ENCODE data around the gene SNRNP35. TPM values are rescaled to one million over a fixed set of nuclear protein-coding genes. Genes with fewer than 3 reads are reported as not detected.
"Not testable (repeated sequence)": the region's sequence is repeated elsewhere in the genome, so short reads cannot be mapped to it uniquely, and the experiment has no call there.

The SNRNP35 gene
- 10 to 100 TPM; 26.1 to 65.4 TPM for polyA plus RNA-seq

DNA sequence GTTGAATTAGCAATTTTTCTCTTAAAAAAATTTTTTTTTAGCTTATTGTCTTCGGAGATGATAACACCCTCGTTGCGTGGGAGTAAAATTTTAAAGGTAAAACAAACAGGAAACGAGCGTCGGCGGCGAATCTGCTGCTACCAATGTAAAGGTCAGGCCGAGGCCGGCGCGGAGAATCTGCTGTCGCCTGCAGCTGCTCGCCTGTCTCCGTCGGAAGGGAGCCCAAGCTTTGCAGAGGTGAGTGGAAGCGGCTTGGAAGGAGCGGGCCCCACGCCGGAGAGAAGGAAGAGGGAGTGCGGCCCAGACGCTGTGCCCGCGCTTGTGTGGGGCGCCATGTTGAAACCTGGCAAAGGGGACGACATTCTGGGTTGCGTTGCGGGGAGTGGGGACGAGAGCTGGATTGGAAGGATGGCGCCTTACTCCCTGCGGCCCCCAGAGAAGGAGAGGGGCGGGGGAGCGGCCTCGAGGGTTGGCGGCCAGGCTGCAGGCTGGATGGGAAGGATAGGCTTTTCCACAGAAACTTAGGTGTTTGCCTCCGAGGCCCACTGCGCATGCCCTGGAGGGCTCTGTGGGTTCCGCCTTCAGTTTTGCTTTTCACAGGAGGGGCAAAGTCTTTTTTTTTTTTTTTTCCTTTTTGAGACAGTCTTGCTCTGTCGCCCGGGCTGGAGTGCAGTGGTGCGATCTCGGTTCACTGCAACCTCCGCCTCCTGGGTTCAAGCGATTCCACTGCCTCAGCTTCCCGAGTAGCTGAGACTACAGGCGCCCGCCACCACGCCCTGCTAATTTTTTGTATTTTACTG lies at the start of gene SNRNP35:
TSS of gene SNRNP35 (plus strand) at position 160 of the 800 bp plus-strand sequence. CDS start 7,402 bp downstream, outside the sequence.
- Histone ChIP-seq H3K27me3 (ENCODE audit: control insufficient read depth in 1 of 2, insufficient read depth in 2 of 2, low read length in 2 of 2) (no peaks in the 10 kb centered on the region), H3K4me3 (ENCODE audit: low read depth in 1 of 2, low read length in 2 of 2) (peak within 1 kb of the TSS; percentile 91 to 96)
- WGBS, 2 donors = 0 to 1% methylated on average over 44 to 48 of the region's 48 CpGs

DNA sequence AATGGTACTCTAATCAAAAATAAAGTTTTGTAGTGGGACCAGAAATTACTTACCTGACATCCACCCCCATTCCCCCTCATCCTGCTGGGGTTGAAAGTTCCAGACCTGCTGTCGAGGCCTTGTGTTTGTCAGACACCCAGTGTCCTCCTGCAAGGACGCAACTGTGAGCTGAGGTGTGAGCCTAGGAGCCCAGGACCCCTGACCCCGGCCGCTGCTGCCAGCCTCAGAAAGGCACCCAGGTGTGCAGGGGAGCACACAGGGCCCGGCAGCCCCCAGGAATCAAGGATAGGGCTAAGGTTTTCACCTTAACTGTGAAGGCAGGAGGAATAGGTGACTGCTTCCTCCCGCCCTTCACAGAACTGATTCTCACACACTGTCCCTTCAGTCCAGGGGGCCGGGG lies 49.3 kb upstream of the SNRNP35 start:
- H3K4me1 ChIP-seq (ENCODE audit: control insufficient read depth in 2 of 2, insufficient read depth in 2 of 2, low read length in 1 of 2); H3K27me3 ChIP-seq (ENCODE audit: control insufficient read depth in 1 of 2, insufficient read depth in 2 of 2, low read length in 2 of 2); H3K9me3 ChIP-seq (ENCODE audit: control insufficient read depth in 2 of 2, insufficient read depth in 1 of 2, low read depth in 1 of 2, low read length in 1 of 2); H3K27ac ChIP-seq (ENCODE audit: low read depth in 2 of 2, low read length in 1 of 2); H3K4me3 ChIP-seq (ENCODE audit: low read depth in 1 of 2, low read length in 2 of 2): not testable (repeated sequence)
- H3K36me3 ChIP-seq (ENCODE audit: control insufficient read depth in 2 of 2, insufficient read depth in 2 of 2, low read length in 1 of 2) = peaks cover 7 to 25% of the 10 kb centered on the region in 2 donors
- WGBS, 2 donors = 94 to 97% methylated on average over 7 of the region's 7 CpGs

More for the DNA sequence above, at the start of gene SNRNP35:
- peak within 1 kb of the TSS; percentile 99 to 100 for H3K27ac ChIP-seq (ENCODE audit: low read depth in 2 of 2, low read length in 1 of 2)
- H3K4me1 ChIP-seq (ENCODE audit: control insufficient read depth in 2 of 2, insufficient read depth in 2 of 2, low read length in 1 of 2) = no peaks in the 10 kb centered on the region
- no peaks in the 10 kb centered on the region for H3K36me3 ChIP-seq (ENCODE audit: control insufficient read depth in 2 of 2, insufficient read depth in 2 of 2, low read length in 1 of 2)
- no peaks in the 10 kb centered on the region for H3K9me3 ChIP-seq (ENCODE audit: control insufficient read depth in 2 of 2, insufficient read depth in 1 of 2, low read depth in 1 of 2, low read length in 1 of 2)

DNA sequence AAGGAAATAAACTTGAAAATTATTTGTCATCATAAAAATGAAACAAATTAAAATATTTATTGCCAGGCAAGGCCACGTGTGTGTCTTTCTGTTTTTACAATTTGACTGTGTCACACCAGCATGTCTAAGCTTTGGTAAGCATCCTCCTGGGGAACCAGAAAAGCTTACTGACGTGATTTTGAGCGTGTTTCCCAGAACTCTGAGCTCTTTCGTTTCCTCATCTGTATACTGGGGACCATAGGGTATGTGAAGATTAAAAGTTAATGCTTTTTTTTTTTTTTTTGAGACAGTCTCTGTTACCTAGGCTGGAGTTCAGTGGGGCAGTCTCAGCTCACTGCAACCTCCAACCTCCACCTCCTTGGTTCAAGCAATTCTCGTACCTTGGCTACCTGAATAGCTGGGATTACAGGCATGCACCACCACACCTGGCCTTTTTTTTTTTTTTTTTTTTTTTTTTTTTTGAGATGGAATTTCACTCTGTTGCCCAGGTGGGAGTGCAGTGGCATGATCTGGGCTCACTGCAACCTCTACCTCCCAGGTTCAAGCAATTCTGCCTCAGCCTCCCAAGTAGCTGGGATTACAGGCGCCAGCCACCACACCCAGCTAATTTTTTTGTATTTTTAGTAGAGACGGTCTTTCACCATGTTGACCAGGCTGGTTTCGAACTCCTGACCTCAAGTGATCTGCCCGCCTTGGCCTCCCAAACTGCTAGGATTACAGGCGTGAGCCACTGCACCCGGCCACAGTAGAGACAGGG lies 48.5 kb upstream of the SNRNP35 start:
- peaks cover 2 to 21% of the 10 kb centered on the region in 2 donors for H3K36me3 ChIP-seq (ENCODE audit: control insufficient read depth in 2 of 2, insufficient read depth in 2 of 2, low read length in 1 of 2)
- H3K4me1 ChIP-seq (ENCODE audit: control insufficient read depth in 2 of 2, insufficient read depth in 2 of 2, low read length in 1 of 2); H3K9me3 ChIP-seq (ENCODE audit: control insufficient read depth in 2 of 2, insufficient read depth in 1 of 2, low read depth in 1 of 2, low read length in 1 of 2); H3K27me3 ChIP-seq (ENCODE audit: control insufficient read depth in 1 of 2, insufficient read depth in 2 of 2, low read length in 2 of 2); H3K4me3 ChIP-seq (ENCODE audit: low read depth in 1 of 2, low read length in 2 of 2); H3K27ac ChIP-seq (ENCODE audit: low read depth in 2 of 2, low read length in 1 of 2): not testable (repeated sequence)
- WGBS, 2 donors = 85 to 87% methylated on average over 11 of the region's 11 CpGs

DNA sequence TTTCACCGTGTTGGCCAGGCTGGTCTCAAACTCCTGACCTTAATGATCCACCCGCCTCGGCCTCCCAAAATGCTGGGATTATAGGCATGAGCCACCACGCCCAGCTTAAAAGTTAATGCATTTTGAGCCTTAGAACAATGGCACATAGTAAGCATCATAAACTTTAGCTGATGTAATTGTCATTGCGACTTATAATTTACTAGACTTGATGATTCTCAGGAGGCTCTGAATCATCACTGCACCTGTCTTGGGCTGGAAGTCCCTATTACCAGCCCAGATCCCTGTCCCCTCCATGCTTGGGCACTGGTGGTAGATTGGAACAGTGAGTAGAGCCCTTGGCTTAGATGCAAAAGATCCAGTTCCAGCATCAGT lies 47.9 kb upstream of the SNRNP35 start:
- Histone ChIP-seq H3K27ac (ENCODE audit: low read depth in 2 of 2, low read length in 1 of 2) (peak overlapping the region in 1 of 2 donors; percentile 7), H3K4me1 (ENCODE audit: control insufficient read depth in 2 of 2, insufficient read depth in 2 of 2, low read length in 1 of 2) (no peaks in the 10 kb centered on the region), H3K4me3 (ENCODE audit: low read depth in 1 of 2, low read length in 2 of 2) (no peak overlapping the region), H3K36me3 (ENCODE audit: control insufficient read depth in 2 of 2, insufficient read depth in 2 of 2, low read length in 1 of 2) (peaks cover 0 to 18% of the 10 kb centered on the region in 2 donors), H3K9me3 (ENCODE audit: control insufficient read depth in 2 of 2, insufficient read depth in 1 of 2, low read depth in 1 of 2, low read length in 1 of 2) (no peaks in the 10 kb centered on the region), H3K27me3 (ENCODE audit: control insufficient read depth in 1 of 2, insufficient read depth in 2 of 2, low read length in 2 of 2) (no peaks in the 10 kb centered on the region)
- WGBS, 2 donors = 76 to 88% methylated on average over 5 of the region's 5 CpGs

DNA sequence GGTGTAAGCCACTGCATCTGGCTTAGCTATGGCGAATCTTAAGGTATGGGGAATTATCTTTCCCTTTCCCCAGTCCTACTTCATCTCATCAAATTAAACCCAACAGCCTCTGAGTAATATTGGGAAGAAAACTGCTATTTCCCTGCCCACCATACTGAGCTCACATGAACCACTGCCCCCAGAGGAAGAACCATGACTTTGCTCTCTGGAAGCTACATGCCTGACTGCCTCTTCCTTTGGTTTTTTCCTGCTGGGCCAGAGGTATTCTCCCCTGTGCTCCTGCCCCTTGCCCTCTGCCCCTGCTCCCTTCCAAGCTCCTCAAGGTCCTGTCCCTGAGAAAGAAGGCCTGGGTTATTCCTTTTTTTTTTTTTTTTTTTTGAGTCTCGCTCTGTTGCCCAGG lies 36.6 kb upstream of the SNRNP35 start:
- Histone ChIP-seq H3K36me3 (ENCODE audit: control insufficient read depth in 2 of 2, insufficient read depth in 2 of 2, low read length in 1 of 2) (no peaks in the 10 kb centered on the region), H3K27me3 (ENCODE audit: control insufficient read depth in 1 of 2, insufficient read depth in 2 of 2, low read length in 2 of 2) (no peaks in the 10 kb centered on the region), H3K9me3 (ENCODE audit: control insufficient read depth in 2 of 2, insufficient read depth in 1 of 2, low read depth in 1 of 2, low read length in 1 of 2) (no peaks in the 10 kb centered on the region), H3K27ac (ENCODE audit: low read depth in 2 of 2, low read length in 1 of 2) (no peak overlapping the region), H3K4me3 (ENCODE audit: low read depth in 1 of 2, low read length in 2 of 2) (no peak overlapping the region), H3K4me1 (ENCODE audit: control insufficient read depth in 2 of 2, insufficient read depth in 2 of 2, low read length in 1 of 2) (no peaks in the 10 kb centered on the region)
- 81 to 98% methylated on average over 2 of the region's 2 CpGs for WGBS, 2 donors

GRCh38 chr12:123427036-123427769 lies 30.7 kb upstream of the SNRNP35 start:
- no peaks in the 10 kb centered on the region for H3K27me3 ChIP-seq (ENCODE audit: control insufficient read depth in 1 of 2, insufficient read depth in 2 of 2, low read length in 2 of 2)
- WGBS, 2 donors = 90 to 92% methylated on average over 8 of the region's 8 CpGs
- no peak overlapping the region for H3K4me3 ChIP-seq (ENCODE audit: low read depth in 1 of 2, low read length in 2 of 2)
- no peaks in the 10 kb centered on the region for H3K4me1 ChIP-seq (ENCODE audit: control insufficient read depth in 2 of 2, insufficient read depth in 2 of 2, low read length in 1 of 2)
- H3K36me3 ChIP-seq (ENCODE audit: control insufficient read depth in 2 of 2, insufficient read depth in 2 of 2, low read length in 1 of 2) = peaks cover 0 to 7% of the 10 kb centered on the region in 2 donors
- H3K27ac ChIP-seq (ENCODE audit: low read depth in 2 of 2, low read length in 1 of 2) = no peak overlapping the region
- H3K9me3 ChIP-seq (ENCODE audit: control insufficient read depth in 2 of 2, insufficient read depth in 1 of 2, low read depth in 1 of 2, low read length in 1 of 2) = no peaks in the 10 kb centered on the region

- Histone ChIP-seq H3K27ac (ENCODE audit: low read depth in 2 of 2, low read length in 1 of 2) (no peak overlapping the region), H3K4me3 (ENCODE audit: low read depth in 1 of 2, low read length in 2 of 2) (no peak overlapping the region), H3K9me3 (ENCODE audit: control insufficient read depth in 2 of 2, insufficient read depth in 1 of 2, low read depth in 1 of 2, low read length in 1 of 2) (no peaks in the 10 kb centered on the region), H3K36me3 (ENCODE audit: control insufficient read depth in 2 of 2, insufficient read depth in 2 of 2, low read length in 1 of 2) (peaks cover 0 to 7% of the 10 kb centered on the region in 2 donors), H3K4me1 (ENCODE audit: control insufficient read depth in 2 of 2, insufficient read depth in 2 of 2, low read length in 1 of 2) (peaks cover 0 to 2% of the 10 kb centered on the region in 2 donors), H3K27me3 (ENCODE audit: control insufficient read depth in 1 of 2, insufficient read depth in 2 of 2, low read length in 2 of 2) (no peaks in the 10 kb centered on the region)
- WGBS, 2 donors = 91 to 92% methylated on average over 6 of the region's 6 CpGs
Measured at GRCh38 chr12:123428591-123428990, 29.3 kb upstream of the SNRNP35 start.

DNA sequence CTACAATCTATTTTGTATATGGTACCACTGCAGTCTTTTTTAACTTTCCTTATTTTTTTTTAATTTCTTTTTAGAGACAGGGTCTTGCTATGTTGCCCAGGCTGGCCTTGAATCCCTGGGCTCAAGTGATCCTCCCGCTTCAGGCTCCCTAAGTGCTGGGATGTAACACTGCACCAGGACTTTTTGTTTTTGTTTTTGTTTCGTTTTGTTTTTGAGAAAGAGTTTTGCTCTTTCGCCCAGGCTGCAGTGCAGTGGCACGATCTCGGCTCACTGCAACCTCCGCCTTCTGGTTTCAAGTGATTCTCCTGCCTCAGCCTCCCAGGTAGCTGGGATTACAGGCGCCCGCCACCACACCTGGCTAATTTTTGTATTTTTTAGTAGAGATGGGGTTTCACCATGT lies 28.8 kb upstream of the SNRNP35 start:
- not testable (repeated sequence) for H3K27me3 ChIP-seq (ENCODE audit: control insufficient read depth in 1 of 2, insufficient read depth in 2 of 2, low read length in 2 of 2); H3K4me1 ChIP-seq (ENCODE audit: control insufficient read depth in 2 of 2, insufficient read depth in 2 of 2, low read length in 1 of 2); H3K9me3 ChIP-seq (ENCODE audit: control insufficient read depth in 2 of 2, insufficient read depth in 1 of 2, low read depth in 1 of 2, low read length in 1 of 2); H3K4me3 ChIP-seq (ENCODE audit: low read depth in 1 of 2, low read length in 2 of 2); H3K36me3 ChIP-seq (ENCODE audit: control insufficient read depth in 2 of 2, insufficient read depth in 2 of 2, low read length in 1 of 2); H3K27ac ChIP-seq (ENCODE audit: low read depth in 2 of 2, low read length in 1 of 2)
- 94 to 97% methylated on average over 8 of the region's 8 CpGs for WGBS, 2 donors

- 61 to 65% methylated on average over 15 of the region's 15 CpGs for WGBS, 2 donors
- H3K4me1 ChIP-seq (ENCODE audit: control insufficient read depth in 2 of 2, insufficient read depth in 2 of 2, low read length in 1 of 2) = not testable (repeated sequence)
- peak overlapping the region; percentile 5 to 61 for H3K27ac ChIP-seq (ENCODE audit: low read depth in 2 of 2, low read length in 1 of 2)
Measured at GRCh38 chr12:123431951-123432817, 25.8 kb upstream of the SNRNP35 start.

More at GRCh38 chr12:123431951-123432817, 25.8 kb upstream of the SNRNP35 start:
- peak overlapping the region in 1 of 2 donors; percentile 6 for H3K4me3 ChIP-seq (ENCODE audit: low read depth in 1 of 2, low read length in 2 of 2)
- H3K27me3 ChIP-seq (ENCODE audit: control insufficient read depth in 1 of 2, insufficient read depth in 2 of 2, low read length in 2 of 2); H3K9me3 ChIP-seq (ENCODE audit: control insufficient read depth in 2 of 2, insufficient read depth in 1 of 2, low read depth in 1 of 2, low read length in 1 of 2); H3K36me3 ChIP-seq (ENCODE audit: control insufficient read depth in 2 of 2, insufficient read depth in 2 of 2, low read length in 1 of 2): not testable (repeated sequence)
